H1 (cell line): ENCODE data around the gene PLCB1. TPM values are rescaled to one million over a fixed set of nuclear protein-coding genes. Genes with fewer than 3 reads are reported as not detected.

ENCODE experiments used
- CTCF ChIA-PET: fragments of 300-600 bp; sonication (Branson Sonifier 250); formaldehyde crosslinking; loops from one replicate; lab custom pipeline; 2021; ENCODE audit not compliant: partially characterized antibody; lab: Charles Lee
- POLR2A ChIA-PET: fragments of 300-600 bp; sonication (Branson Sonifier 250); formaldehyde crosslinking; loops from one replicate; lab custom pipeline; 2021; ENCODE audit warnings: inconsistent platforms; ENCODE audit not compliant: partially characterized antibody; lab: Charles Lee
- DNase-seq, 2 experiments: peaks; one replicate each; pipeline versions ENCODE4 v3.0.0 to v3.0.0-alpha.2; 2010 to 2022; ENCODE audit warnings: low spot score in 2 of 2, low read depth in 1 of 2, mixed read lengths in 1 of 2
- FAIRE-seq: peaks from 2 replicates; lab custom pipeline; 2011; peaks lifted over from hg19 to GRCh38; lab: Jason Lieb, UNC
- H2AFZ ChIP-seq: 2 replicates; pipeline ENCODE4 v1.8.1; 2012; ENCODE audit warnings: low read length, inconsistent platforms
- H2AK5ac ChIP-seq: 2 replicates; pipeline ENCODE4 v1.6.1; 2013; ENCODE audit warnings: low read depth, low read length
- H2BK120ac ChIP-seq: replicated peaks from 2 replicates; pipeline ENCODE3; 2013; ENCODE audit warnings: low read depth, low read length, inconsistent platforms
- H2BK12ac ChIP-seq: 2 replicates; pipeline ENCODE4 v1.6.1; 2013; ENCODE audit warnings: low read depth, low read length
- H2BK15ac ChIP-seq: 2 replicates; pipeline ENCODE4 v1.6.1; 2013; ENCODE audit warnings: low read length
- H2BK20ac ChIP-seq: 2 replicates; pipeline ENCODE4 v1.6.1; 2013; ENCODE audit warnings: low read length
- H2BK5ac ChIP-seq: 2 replicates; pipeline ENCODE4 v1.6.1; 2013; ENCODE audit warnings: low read depth, low read length
- H3K14ac ChIP-seq: 2 replicates; pipeline ENCODE4 v1.6.1; 2013; ENCODE audit warnings: inconsistent platforms; ENCODE audit not compliant: insufficient read length
- H3K18ac ChIP-seq: 2 replicates; pipeline ENCODE4 v1.6.1; 2013; ENCODE audit warnings: low read length; ENCODE audit errors: extremely low read depth
- H3K23ac ChIP-seq: 2 replicates; pipeline ENCODE4 v1.6.1; 2013; ENCODE audit warnings: inconsistent platforms; ENCODE audit not compliant: insufficient read length
- H3K23me2 ChIP-seq: 2 replicates; pipeline ENCODE4 v1.6.1; 2013; ENCODE audit warnings: low read depth, low read length
- H3K27ac ChIP-seq: 2 replicates; pipeline ENCODE4 v1.6.1; 2011; ENCODE audit warnings: low read depth, low read length, inconsistent platforms
- H3K27me3 ChIP-seq, 4 experiments: replicated peaks in 1 of 4; 1 replicate in 1 of 4; 2 replicates in 3 of 4; pipeline versions ENCODE4 v1.6.1 to v1.8.1; 2011 to 2013; ENCODE audit warnings: low read length in 3 of 4, mild to moderate bottlenecking in 3 of 4, inconsistent platforms in 2 of 4, mixed read lengths in 2 of 4, moderate library complexity in 1 of 4; ENCODE audit not compliant: control insufficient read depth in 3 of 4, insufficient read depth in 3 of 4; ENCODE audit errors: extremely low read depth in 1 of 4
- H3K36me3 ChIP-seq, 4 experiments: 2 replicates each; pipeline versions ENCODE4 v1.6.1 to v1.8.1; 2011 to 2013; ENCODE audit warnings: mild to moderate bottlenecking in 4 of 4, low read length in 3 of 4, moderate library complexity in 2 of 4, control low read depth in 1 of 4, inconsistent platforms in 1 of 4; ENCODE audit not compliant: insufficient read depth in 4 of 4, control insufficient read depth in 2 of 4
- H3K4ac ChIP-seq: replicated peaks from 2 replicates; pipeline ENCODE3; 2013; ENCODE audit warnings: low read length, low read depth, mixed read lengths, inconsistent platforms; ENCODE audit not compliant: insufficient read length
- H3K4me1 ChIP-seq, 4 experiments: replicated peaks in 1 of 4; 1 replicate in 1 of 4; 2 replicates in 3 of 4; pipeline versions ENCODE4 v1.6.1 to v1.8.1; 2011 to 2013; ENCODE audit warnings: low read length in 3 of 4, inconsistent platforms in 2 of 4, mixed read lengths in 1 of 4; ENCODE audit not compliant: insufficient read depth in 4 of 4, control insufficient read depth in 3 of 4
- H3K4me2 ChIP-seq, 2 experiments: 2 replicates each; pipeline versions ENCODE4 v1.6.1 to v1.8.1; 2011 to 2013; ENCODE audit warnings: low read depth in 2 of 2, low read length in 2 of 2, control low read depth in 1 of 2, inconsistent platforms in 1 of 2, mild to moderate bottlenecking in 1 of 2; ENCODE audit not compliant: insufficient read depth in 1 of 2
- H3K4me3 ChIP-seq, 4 experiments: fragments of 200-600, 300-600 bp in 1 of 4; sonication (generic), shearing (Covaris generic), sonication (Bioruptor Twin) in 1 of 4; 2 replicates each; pipeline versions ENCODE4 v1.5.1 to v1.8.1; 2011 to 2016; ENCODE audit warnings: low read length in 4 of 4, low read depth in 3 of 4, control low read depth in 2 of 4, inconsistent platforms in 2 of 4, mild to moderate bottlenecking in 2 of 4, mixed read lengths in 1 of 4, moderate library complexity in 1 of 4; ENCODE audit not compliant: insufficient read depth in 2 of 4; ENCODE audit errors: extremely low read depth in 1 of 4
- H3K56ac ChIP-seq: replicated peaks from 2 replicates; pipeline ENCODE3; 2013; ENCODE audit warnings: low read depth, mild to moderate bottlenecking, mixed read lengths, low read length, inconsistent platforms; ENCODE audit not compliant: insufficient read length
- H3K79me1 ChIP-seq: 2 replicates; pipeline ENCODE4 v1.6.1; 2013; ENCODE audit warnings: low read depth, low read length, control low read depth
- H3K79me2 ChIP-seq, 2 experiments: 2 replicates each; pipeline versions ENCODE4 v1.6.1 to v1.8.1; 2012 to 2013; ENCODE audit warnings: low read length in 2 of 2, mild to moderate bottlenecking in 2 of 2, inconsistent platforms in 1 of 2; ENCODE audit not compliant: insufficient read depth in 2 of 2, control insufficient read depth in 1 of 2
- H3K9ac ChIP-seq, 4 experiments: replicated peaks in 1 of 4; 1 replicate in 1 of 4; 2 replicates in 3 of 4; pipeline versions ENCODE4 v1.6.1 to v1.8.1; 2011 to 2013; ENCODE audit warnings: low read depth in 3 of 4, low read length in 3 of 4, control low read depth in 2 of 4, mild to moderate bottlenecking in 2 of 4, moderate library complexity in 2 of 4, inconsistent platforms in 1 of 4; ENCODE audit errors: extremely low read depth in 1 of 4
- H3K9me3 ChIP-seq, 2 experiments: 2 replicates each; pipeline versions ENCODE4 v1.6.1 to v1.8.1; 2012 to 2013; ENCODE audit warnings: mild to moderate bottlenecking in 2 of 2, moderate library complexity in 2 of 2, control low read depth in 1 of 2, inconsistent platforms in 1 of 2, low read depth in 1 of 2, low read length in 1 of 2, mixed read lengths in 1 of 2; ENCODE audit not compliant: insufficient read depth in 2 of 2
- H4K20me1 ChIP-seq, 2 experiments: replicated peaks in 1 of 2; 2 replicates each; pipeline versions ENCODE3 to v1.8.1; 2011 to 2013; ENCODE audit warnings: inconsistent platforms in 2 of 2, low read length in 2 of 2, mild to moderate bottlenecking in 1 of 2; ENCODE audit not compliant: insufficient read depth in 2 of 2, control insufficient read depth in 1 of 2
- H4K5ac ChIP-seq: 2 replicates; pipeline ENCODE4 v1.6.1; 2013; ENCODE audit warnings: low read length, low read depth, mixed read lengths, inconsistent platforms; ENCODE audit not compliant: insufficient read length
- H4K8ac ChIP-seq: 2 replicates; pipeline ENCODE4 v1.8.0; 2013; ENCODE audit warnings: mild to moderate bottlenecking, moderate library complexity, low read length, inconsistent platforms; ENCODE audit not compliant: insufficient read depth; ENCODE audit errors: extremely low read depth
- H4K91ac ChIP-seq: replicated peaks from 2 replicates; pipeline ENCODE3; 2013; ENCODE audit warnings: low read length, mixed read lengths, inconsistent platforms; ENCODE audit not compliant: insufficient read length
- ASH2L ChIP-seq: fragments of 200-600, 300-600 bp; sonication (generic); IDR thresholded peaks from one replicate; pipeline ENCODE4 v1.7.1; 2017; ENCODE audit warnings: low read length
- CEBPB ChIP-seq: IDR thresholded peaks from 2 replicates; pipeline ENCODE4 v1.6.1; 2012; ENCODE audit warnings: low read depth, low read length
- EZH2 ChIP-seq: fragments of 200-600 bp; sonication (generic); IDR thresholded peaks from 2 replicates; pipeline ENCODE4 v1.7.1; 2012; ENCODE audit warnings: low read depth, mild to moderate bottlenecking, moderate library complexity, low read length, inconsistent platforms; ENCODE audit not compliant: severe bottlenecking
- KDM4A ChIP-seq: IDR thresholded peaks from one replicate; pipeline ENCODE4 v1.7.1; 2012; ENCODE audit warnings: low read depth, mild to moderate bottlenecking, moderate library complexity, low read length, inconsistent platforms; ENCODE audit not compliant: severe bottlenecking
- RNF2 ChIP-seq: fragments of 200-900, 300-1000 bp; sonication (generic); IDR thresholded peaks from 2 replicates; pipeline ENCODE4 v1.7.1; 2016; ENCODE audit warnings: borderline replicate concordance, low read depth, mild to moderate bottlenecking, antibody characterized with exemption, low read length; ENCODE audit not compliant: poor library complexity, severe bottlenecking; ENCODE audit errors: missing control alignments
- SUZ12 ChIP-seq: fragments of 200-600 bp; sonication (generic); IDR thresholded peaks from 2 replicates; pipeline ENCODE4 v1.6.1; 2012; ENCODE audit warnings: mild to moderate bottlenecking, inconsistent platforms, low read length, moderate library complexity, mixed read lengths
- WGBS, 2 experiments: shearing (Covaris generic) in 1 of 2; methylation state at CpG; one replicate each; pipeline versions ENCODE4 v1.1.6 to v1.1.7; 2013 to 2015; ENCODE audit warnings: low lambda C conversion rate in 2 of 2, mixed read lengths in 2 of 2, inconsistent platforms in 1 of 2, low coverage in 1 of 2, missing lambda C conversion rate in 1 of 2; ENCODE audit not compliant: insufficient replicate concordance in 2 of 2, insufficient coverage in 1 of 2, insufficient read length in 1 of 2; ENCODE audit errors: extremely low coverage in 1 of 2, missing lambda C conversion rate in 1 of 2; 5-methylcytosine and 5-hydroxymethylcytosine counted together
- polyA plus RNA-seq, 7 experiments: library from polyadenylated mRNA; depleted of rRNA in 3 of 7; stranded (reverse) in 5 of 7; unstranded in 2 of 7; fragments of >200 nt in 5 of 7; fragments of 200-250 nt in 2 of 7; gene quantifications; 1 replicate in 5 of 7; 2 replicates in 1 of 7; 4 replicates in 1 of 7; pipeline versions ENCODE4 v1.2.1 to v1.2.3, GENCODE V29; 2011 to 2013; ENCODE audit warnings: missing spikeins in 2 of 7, mixed read lengths in 2 of 7
- total RNA-seq: library from RNA; stranded (reverse); fragmentation: NEBNext Ultra II Directional; extraction: Animal tissue kit (Norgen Biotek cat#: 25700); gene quantifications from 2 replicates; pipeline ENCODE4 v1.2.1, GENCODE V29; 2021

Gene PLCB1
- total and polyA plus RNA-seq, 2 of the 8 experiments (the other 6 are each of a cell fraction or from before 2014, with no cell fraction given), result 2.6 to 9.1 TPM

DNA sequence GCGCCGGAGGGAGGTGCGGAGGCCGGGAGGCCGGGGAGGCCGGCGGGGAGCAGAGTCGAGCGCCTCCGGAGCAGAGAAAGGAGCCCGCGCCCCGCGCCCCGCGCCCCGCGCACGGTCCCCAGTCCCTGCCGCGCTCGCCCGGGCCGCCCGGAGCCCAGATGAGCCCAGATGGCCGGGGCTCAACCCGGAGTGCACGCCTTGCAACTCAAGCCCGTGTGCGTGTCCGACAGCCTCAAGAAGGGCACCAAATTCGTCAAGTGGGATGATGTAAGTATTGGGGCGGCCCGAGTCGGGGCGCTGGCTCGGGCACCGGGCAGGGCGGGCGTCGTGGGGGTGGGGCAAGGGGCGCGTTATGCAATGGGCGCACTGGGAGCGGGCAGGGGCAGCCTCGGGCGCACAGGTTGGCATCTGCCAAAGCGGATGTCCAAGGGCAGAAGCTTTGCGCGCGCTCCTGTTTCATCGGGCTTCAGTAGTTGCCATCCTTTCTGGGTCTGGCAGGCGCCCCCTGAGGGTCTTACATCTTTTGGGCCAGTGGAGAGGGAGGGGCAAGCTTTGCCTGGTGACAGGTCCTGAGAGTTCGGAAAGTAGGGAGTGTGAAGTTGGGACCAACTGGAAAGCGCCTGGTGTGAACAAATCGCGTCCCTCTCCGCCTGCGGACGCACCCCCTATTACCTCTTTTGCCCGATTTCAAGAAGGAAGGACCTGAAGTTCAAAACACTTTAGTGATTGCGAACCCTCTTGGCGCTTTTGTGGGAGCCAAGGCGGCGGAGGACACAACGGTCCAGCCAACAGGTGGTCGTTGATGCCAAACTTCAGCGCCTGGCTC, 631 bp downstream of the PLCB1 start:
- no peak overlapping the region for H3K56ac ChIP-seq
- H3K23me2 ChIP-seq, result peaks cover 7% of the 10 kb centered on the region; the same call in 1 of the 2 replicates
- POLR2A ChIA-PET, result no interaction called here
- no peaks in the 10 kb centered on the region for H3K79me1 ChIP-seq
- H3K27me3 ChIP-seq, result peaks cover 8 to 28% (median 19%) of the 10 kb centered on the region in 4 experiments
- H3K27ac ChIP-seq, result no peak overlapping the region
- H4K5ac ChIP-seq, result no peak overlapping the region
- H3K79me2 ChIP-seq, result no peaks in the 10 kb centered on the region; a peak in 1 of 4 replicates
- H2BK120ac ChIP-seq, result no peak overlapping the region
- no peak overlapping the region for H4K91ac ChIP-seq
- H3K9me3 ChIP-seq, result no peaks in the 10 kb centered on the region
- H4K20me1 ChIP-seq, result peaks cover 0 to 1% of the 10 kb centered on the region in 2 experiments
- WGBS, 2 experiments, result 9% methylated on average over 35 of the region's 68 CpGs; no CpG with 5 or more reads in 1 of the 2 experiments
- H3K36me3 ChIP-seq, result no peaks in the 10 kb centered on the region
- no peak overlapping the region for H2BK12ac ChIP-seq
- no peak overlapping the region for H3K18ac ChIP-seq
- FAIRE-seq (no peak), DNase-seq (no peak)
- peaks cover 0 to 6% (median 2%) of the 10 kb centered on the region in 4 experiments; a peak in 2 of 7 replicates for H3K4me1 ChIP-seq
- H3K23ac ChIP-seq, result no peak overlapping the region
- no peak overlapping the region for H3K9ac ChIP-seq
- H2AK5ac ChIP-seq, result no peak overlapping the region
- H2BK5ac ChIP-seq, result no peak overlapping the region
- H2BK15ac ChIP-seq, result no peak overlapping the region
- no peak overlapping the region for H4K8ac ChIP-seq
- H2AFZ ChIP-seq, result 0 out of 2 replicates have a peak overlapping the region, but pooled peaks have one; percentile 3
- CTCF ChIA-PET, result interaction anchor here (0.6 to 4.0 kb wide), 6 partner anchors 42 to 589 kb away, joined by 4 to 18 read pairs (median 8); no protein-coding TSS in a partner anchor
- peak overlapping the region; percentile 80 to 98 for H3K4me2 ChIP-seq
- H3K4me3 ChIP-seq, result peak overlapping the region; percentile 35 to 77 (median 52)
- H2BK20ac ChIP-seq, result no peak overlapping the region
- no peak overlapping the region for H3K14ac ChIP-seq
- H3K4ac ChIP-seq, result no peak overlapping the region
- TF ChIP-seq SUZ12 (peak; percentile 49; the same call in 1 of the 2 replicates), RNF2 (no peak), CEBPB (0 out of 2 replicates have a peak, but pooled peaks have one; percentile 2), KDM4A (peak; percentile 69), EZH2 (peak; percentile 53), ASH2L (peak; percentile 14)
